ENCODE measurements around the gene TMBIM4.

TMBIM4 gene

GRCh38 chr12:66129934-66130266, 39.9 kb downstream of the TMBIM4 start:
- no peak for TF ChIP-seq CTCF (IDR thresholded peaks at IDR 0.05)

GRCh38 chr12:66127650-66128049, 42.1 kb downstream of the TMBIM4 start:
- no peak for TF ChIP-seq CTCF (IDR thresholded peaks at IDR 0.05)

- TF ChIP-seq CTCF (IDR thresholded peaks at IDR 0.05), result no peak
These were observed 49.3 kb downstream of the TMBIM4 start for GRCh38 chr12:66120477-66120876.

GRCh38 chr12:66119870-66120241, 49.9 kb downstream of the TMBIM4 start:
- TF ChIP-seq CTCF (IDR thresholded peaks at IDR 0.05), result no peak

GRCh38 chr12:66119229-66119869, 50.4 kb downstream of the TMBIM4 start:
- no peak for TF ChIP-seq CTCF (IDR thresholded peaks at IDR 0.05)

GRCh38 chr12:66118240-66118891, 51.4 kb downstream of the TMBIM4 start:
- TF ChIP-seq CTCF (IDR thresholded peaks at IDR 0.05), result no peak

- no peak for TF ChIP-seq CTCF (IDR thresholded peaks at IDR 0.05)
These were observed 52.6 kb downstream of the TMBIM4 start for GRCh38 chr12:66117242-66117641.

All from LNCAP (cell line).